Mesenchymal stem cell (in vitro differentiated cells and primary cell): Measurements from ENCODE around the gene PPP2R5E.

Experiments used
- DNase-seq: peaks from one replicate; pipeline ENCODE4 v3.0.0-alpha.2; 2013
- H2AFZ ChIP-seq: one replicate; pipeline ENCODE4 v1.6.1; 2013; ENCODE audit warnings: low read depth, mild to moderate bottlenecking, control low read depth, inconsistent platforms, low read length, moderate library complexity
- H2AK5ac ChIP-seq: 2 replicates; pipeline ENCODE4 v1.6.1; 2013; ENCODE audit warnings: low read length, moderate library complexity, mild to moderate bottlenecking, inconsistent platforms; ENCODE audit not compliant: severe bottlenecking
- H2BK120ac ChIP-seq: one replicate; pipeline ENCODE4 v1.6.1; 2013; ENCODE audit warnings: low read depth, mild to moderate bottlenecking, inconsistent platforms, low read length, moderate library complexity
- H2BK12ac ChIP-seq, 2 experiments: one replicate each; pipeline ENCODE4 v1.6.1; 2013; ENCODE audit warnings: inconsistent platforms in 2 of 2, low read length in 2 of 2, mild to moderate bottlenecking in 2 of 2, moderate library complexity in 2 of 2, control low read depth in 1 of 2
- H2BK15ac ChIP-seq: one replicate; pipeline ENCODE4 v1.6.1; 2013; ENCODE audit warnings: mild to moderate bottlenecking, low read depth, inconsistent platforms; ENCODE audit not compliant: poor library complexity, severe bottlenecking
- H2BK5ac ChIP-seq: 2 replicates; pipeline ENCODE4 v1.6.1; 2013; ENCODE audit warnings: low read depth, mild to moderate bottlenecking, low read length, control low read depth, inconsistent platforms; ENCODE audit not compliant: poor library complexity, severe bottlenecking
- H3K14ac ChIP-seq, 2 experiments: one replicate each; pipeline ENCODE4 v1.6.1; 2013; ENCODE audit warnings: inconsistent platforms in 2 of 2, low read length in 2 of 2, control low read depth in 1 of 2, mild to moderate bottlenecking in 1 of 2, moderate library complexity in 1 of 2
- H3K18ac ChIP-seq, 2 experiments: one replicate each; pipeline ENCODE4 v1.6.1; 2013; ENCODE audit warnings: inconsistent platforms in 2 of 2, low read length in 2 of 2, control low read depth in 1 of 2, low read depth in 1 of 2, mild to moderate bottlenecking in 1 of 2
- H3K23ac ChIP-seq, 2 experiments: one replicate each; pipeline ENCODE4 v1.6.1; 2013; ENCODE audit warnings: inconsistent platforms in 2 of 2, low read length in 2 of 2, mild to moderate bottlenecking in 2 of 2, moderate library complexity in 2 of 2, control low read depth in 1 of 2
- H3K27ac ChIP-seq: 2 replicates; pipeline ENCODE4 v1.5.1; 2013; ENCODE audit warnings: mild to moderate bottlenecking, moderate library complexity, low read length, control low read depth, inconsistent platforms; ENCODE audit not compliant: poor library complexity, severe bottlenecking
- H3K27me3 ChIP-seq, 2 experiments: 2 replicates each; pipeline versions ENCODE4 v1.6.1 to v1.7.0; 2013; ENCODE audit warnings: low read length in 2 of 2, mild to moderate bottlenecking in 2 of 2, moderate library complexity in 2 of 2, control low read depth in 1 of 2, inconsistent platforms in 1 of 2; ENCODE audit not compliant: control insufficient read depth in 1 of 2, insufficient read depth in 1 of 2
- H3K36me3 ChIP-seq, 2 experiments: 2 replicates each; pipeline versions ENCODE4 v1.6.1 to v1.7.0; 2013; ENCODE audit warnings: low read length in 2 of 2, control low read depth in 1 of 2, inconsistent platforms in 1 of 2, low read depth in 1 of 2, mild to moderate bottlenecking in 1 of 2; ENCODE audit not compliant: insufficient read depth in 2 of 2, control insufficient read depth in 1 of 2
- H3K4ac ChIP-seq, 2 experiments: one replicate each; pipeline ENCODE4 v1.6.1; 2013; ENCODE audit warnings: inconsistent platforms in 2 of 2, low read length in 2 of 2, mild to moderate bottlenecking in 2 of 2, moderate library complexity in 2 of 2, control low read depth in 1 of 2, low read depth in 1 of 2
- H3K4me1 ChIP-seq: 2 replicates; pipeline ENCODE4 v1.6.1; 2013; ENCODE audit warnings: low read depth, low read length, control low read depth; ENCODE audit not compliant: control insufficient read depth, insufficient read depth
- H3K4me2 ChIP-seq: 2 replicates; pipeline ENCODE4 v1.6.1; 2013; ENCODE audit warnings: low read length, mild to moderate bottlenecking, inconsistent platforms; ENCODE audit not compliant: poor library complexity, severe bottlenecking
- H3K4me3 ChIP-seq, 2 experiments: 2 replicates each; pipeline versions ENCODE4 v1.5.1 to v1.7.0; 2013; ENCODE audit warnings: low read length in 2 of 2, mild to moderate bottlenecking in 2 of 2, control low read depth in 1 of 2, low read depth in 1 of 2; ENCODE audit not compliant: insufficient read depth in 1 of 2
- H3K79me1 ChIP-seq: replicated peaks from 2 replicates; pipeline ENCODE4 v1.6.1; 2013; ENCODE audit warnings: mild to moderate bottlenecking, control low read depth, low read length, inconsistent platforms; ENCODE audit not compliant: poor library complexity, severe bottlenecking
- H3K9ac ChIP-seq: 2 replicates; pipeline ENCODE4 v1.7.0; 2013; ENCODE audit warnings: mild to moderate bottlenecking, low read length, moderate library complexity
- H3K9me3 ChIP-seq: 2 replicates; pipeline ENCODE4 v1.7.0; 2013; ENCODE audit warnings: mild to moderate bottlenecking, low read length; ENCODE audit not compliant: control insufficient read depth
- H4K8ac ChIP-seq: one replicate; pipeline ENCODE4 v1.6.1; 2013; ENCODE audit warnings: inconsistent platforms, mild to moderate bottlenecking, low read length, moderate library complexity
- H4K91ac ChIP-seq: one replicate; pipeline ENCODE4 v1.6.1; 2013; ENCODE audit warnings: mild to moderate bottlenecking, low read length, inconsistent platforms
- WGBS: methylation state at CpG from one replicate; pipeline ENCODE4 v1.1.7; 2013; ENCODE audit warnings: mixed read lengths; 5-methylcytosine and 5-hydroxymethylcytosine counted together

PPP2R5E gene

GRCh38 chr14:63562405-63562804 lies 19.2 kb upstream of the PPP2R5E start:
- Histone ChIP-seq H3K9me3 (no peaks in the 10 kb centered on the region), H2BK12ac (no peak overlapping the region), H2BK15ac (no peak overlapping the region), H3K9ac (no peak overlapping the region), H3K23ac (no peak overlapping the region), H3K27ac (no peak overlapping the region), H2BK120ac (no peak overlapping the region), H3K4me2 (no peak overlapping the region), H4K8ac (no peak overlapping the region), H3K36me3 (no peaks in the 10 kb centered on the region), H3K4ac (no peak overlapping the region), H3K4me3 (no peak overlapping the region), H3K27me3 (peaks cover 3% of the 10 kb centered on the region in 2 experiments), H2BK5ac (no peak overlapping the region), H3K18ac (no peak overlapping the region), H3K14ac (no peak overlapping the region), H2AFZ (no peak overlapping the region), H2AK5ac (no peak overlapping the region), H4K91ac (no peak overlapping the region), H3K4me1 (peaks cover 3% of the 10 kb centered on the region), H3K79me1 (no peaks in the 10 kb centered on the region)
- WGBS, result 98% methylated on average over 2 of the region's 3 CpGs
- no peak for DNase-seq

GRCh38 chr14:63555572-63555971 lies 12.4 kb upstream of the PPP2R5E start:
- H3K4me3 ChIP-seq, result no peak overlapping the region
- H3K18ac ChIP-seq, result no peak overlapping the region
- no peak overlapping the region for H3K23ac ChIP-seq
- DNase-seq, result no peak
- no peaks in the 10 kb centered on the region for H3K4me1 ChIP-seq
- no peaks in the 10 kb centered on the region for H3K36me3 ChIP-seq
- no peak overlapping the region for H3K4ac ChIP-seq
- H2BK5ac ChIP-seq, result no peak overlapping the region
- no peak overlapping the region for H2BK12ac ChIP-seq
- H3K9me3 ChIP-seq, result no peaks in the 10 kb centered on the region
- H4K91ac ChIP-seq, result no peak overlapping the region
- WGBS, result 87% methylated on average over 7 of the region's 7 CpGs
- no peak overlapping the region for H2BK15ac ChIP-seq
- H3K27ac ChIP-seq, result no peak overlapping the region
- no peak overlapping the region for H3K14ac ChIP-seq
- H3K9ac ChIP-seq, result no peak overlapping the region
- no peaks in the 10 kb centered on the region for H3K27me3 ChIP-seq
- no peak overlapping the region for H2AFZ ChIP-seq
- no peaks in the 10 kb centered on the region for H3K79me1 ChIP-seq
- H3K4me2 ChIP-seq, result no peak overlapping the region
- no peak overlapping the region for H2BK120ac ChIP-seq
- no peak overlapping the region for H2AK5ac ChIP-seq
- no peak overlapping the region for H4K8ac ChIP-seq

- H3K9me3 ChIP-seq, result no peaks in the 10 kb centered on the region
- H3K36me3 ChIP-seq, result no peaks in the 10 kb centered on the region
- H3K14ac ChIP-seq, result no peak overlapping the region
- no peak overlapping the region for H2BK5ac ChIP-seq
- peak overlapping the region; percentile 4 for H3K9ac ChIP-seq
- H3K4ac ChIP-seq, result no peak overlapping the region
- H3K23ac ChIP-seq, result no peak overlapping the region
- no peak overlapping the region for H3K27ac ChIP-seq
- H3K4me3 ChIP-seq, result no peak overlapping the region
- no peak overlapping the region for H2AK5ac ChIP-seq
- no peak overlapping the region for H4K8ac ChIP-seq
- H3K27me3 ChIP-seq, result no peaks in the 10 kb centered on the region
- H3K79me1 ChIP-seq, result no peaks in the 10 kb centered on the region
- no peak overlapping the region for H3K4me2 ChIP-seq
- H2BK12ac ChIP-seq, result no peak overlapping the region
- no peak overlapping the region for H2BK120ac ChIP-seq
- H4K91ac ChIP-seq, result no peak overlapping the region
- H3K18ac ChIP-seq, result peak overlapping the region in 1 of 2 experiments; percentile 12
- no peak overlapping the region for H2BK15ac ChIP-seq
- 73% methylated on average over 3 of the region's 3 CpGs for WGBS
- DNase-seq, result peak; percentile 7
- H3K4me1 ChIP-seq, result no peaks in the 10 kb centered on the region
- H2AFZ ChIP-seq, result peak overlapping the region; percentile 69
Measured at GRCh38 chr14:63551332-63551731, 8.2 kb upstream of the PPP2R5E start.

- H2BK12ac ChIP-seq, result no peak overlapping the region
- no peak overlapping the region for H2BK5ac ChIP-seq
- no peak overlapping the region for H3K23ac ChIP-seq
- WGBS, result 88% methylated on average over 8 of the region's 8 CpGs
- no peak for DNase-seq
- H4K8ac ChIP-seq, result no peak overlapping the region
- no peak overlapping the region for H3K14ac ChIP-seq
- H3K4me2 ChIP-seq, result no peak overlapping the region
- H3K18ac ChIP-seq, result no peak overlapping the region
- H3K9me3 ChIP-seq, result no peaks in the 10 kb centered on the region
- no peak overlapping the region for H4K91ac ChIP-seq
- H2BK120ac ChIP-seq, result no peak overlapping the region
- no peaks in the 10 kb centered on the region for H3K27me3 ChIP-seq
- no peak overlapping the region for H2AK5ac ChIP-seq
- peaks cover 5% of the 10 kb centered on the region for H3K79me1 ChIP-seq
- no peak overlapping the region for H3K9ac ChIP-seq
- no peak overlapping the region for H3K4ac ChIP-seq
- H3K36me3 ChIP-seq, result no peaks in the 10 kb centered on the region
- H2AFZ ChIP-seq, result no peak overlapping the region
- no peak overlapping the region for H2BK15ac ChIP-seq
- H3K4me3 ChIP-seq, result no peak overlapping the region
- no peaks in the 10 kb centered on the region for H3K4me1 ChIP-seq
- no peak overlapping the region for H3K27ac ChIP-seq
Measured at GRCh38 chr14:63547798-63548335, 4.7 kb upstream of the PPP2R5E start.
